ENCODE results near the gene MBD3.

MBD3 gene

GRCh38 chr19:1577090-1577928, 15.4 kb downstream of the MBD3 start:
- in situ Hi-C loops (cut with MboI; ENCODE audit: low pct_unique_long_range_greater_than_20kb, low sequenced_read_pairs) = no loop called here
- DNase-seq = no peak

GRCh38 chr19:1576242-1577089, 16.2 kb downstream of the MBD3 start:
- in situ Hi-C loops (cut with MboI; ENCODE audit: low pct_unique_long_range_greater_than_20kb, low sequenced_read_pairs) = no loop called here
- no peak for DNase-seq

GRCh38 chr19:1575323-1576241, 17.1 kb downstream of the MBD3 start:
- DNase-seq = no peak
- in situ Hi-C loops (cut with MboI; ENCODE audit: low pct_unique_long_range_greater_than_20kb, low sequenced_read_pairs) = no loop called here

- in situ Hi-C loops (cut with MboI; ENCODE audit: low pct_unique_long_range_greater_than_20kb, low sequenced_read_pairs) = no loop called here
- DNase-seq = no peak
Measured at GRCh38 chr19:1574354-1575136, 18.1 kb downstream of the MBD3 start.

- no peak for DNase-seq
- in situ Hi-C loops (cut with MboI; ENCODE audit: low pct_unique_long_range_greater_than_20kb, low sequenced_read_pairs) = no loop called here
Measured at GRCh38 chr19:1572795-1573194, 19.9 kb downstream of the MBD3 start.

- in situ Hi-C loops (cut with MboI; ENCODE audit: low pct_unique_long_range_greater_than_20kb, low sequenced_read_pairs) = no loop called here
- no peak for DNase-seq
Measured at GRCh38 chr19:1571358-1571757, 21.3 kb downstream of the MBD3 start.

GRCh38 chr19:1570836-1571235, 21.8 kb downstream of the MBD3 start:
- DNase-seq = no peak
- in situ Hi-C loops (cut with MboI; ENCODE audit: low pct_unique_long_range_greater_than_20kb, low sequenced_read_pairs) = no loop called here

- in situ Hi-C loops (cut with MboI; ENCODE audit: low pct_unique_long_range_greater_than_20kb, low sequenced_read_pairs) = no loop called here
- no peak for DNase-seq
Measured at GRCh38 chr19:1569997-1570396, 22.7 kb downstream of the MBD3 start.

GRCh38 chr19:1568320-1569019, 24.2 kb downstream of the MBD3 start, which contains the start of gene MEX3D:
MEX3D (minus strand) TSS chr19:1568325; CDS start chr19:1568058, 267 bp downstream.
- no peak for DNase-seq
- in situ Hi-C loops (cut with MboI; ENCODE audit: low pct_unique_long_range_greater_than_20kb, low sequenced_read_pairs) = no loop called here

- DNase-seq = no peak
- in situ Hi-C loops (cut with MboI; ENCODE audit: low pct_unique_long_range_greater_than_20kb, low sequenced_read_pairs) = no loop called here
Measured at GRCh38 chr19:1567848-1568227, 24.8 kb downstream of the MBD3 start.

GRCh38 chr19:1567116-1567847, 25.4 kb downstream of the MBD3 start:
- in situ Hi-C loops (cut with MboI; ENCODE audit: low pct_unique_long_range_greater_than_20kb, low sequenced_read_pairs) = no loop called here
- no peak for DNase-seq

- in situ Hi-C loops (cut with MboI; ENCODE audit: low pct_unique_long_range_greater_than_20kb, low sequenced_read_pairs) = no loop called here
- DNase-seq = no peak
Measured at GRCh38 chr19:1566392-1567115, 26.1 kb downstream of the MBD3 start.

- in situ Hi-C loops (cut with MboI; ENCODE audit: low pct_unique_long_range_greater_than_20kb, low sequenced_read_pairs) = no loop called here
- DNase-seq = no peak
Measured at GRCh38 chr19:1563251-1563650, 29.4 kb downstream of the MBD3 start.

GRCh38 chr19:1561236-1561842, 31.3 kb downstream of the MBD3 start:
- no peak for DNase-seq
- in situ Hi-C loops (cut with MboI; ENCODE audit: low pct_unique_long_range_greater_than_20kb, low sequenced_read_pairs) = no loop called here

GRCh38 chr19:1560286-1560882, 32.3 kb downstream of the MBD3 start:
- no peak for DNase-seq
- in situ Hi-C loops (cut with MboI; ENCODE audit: low pct_unique_long_range_greater_than_20kb, low sequenced_read_pairs) = no loop called here

GRCh38 chr19:1558552-1558951, 34.1 kb downstream of the MBD3 start:
- no peak for DNase-seq
- in situ Hi-C loops (cut with MboI; ENCODE audit: low pct_unique_long_range_greater_than_20kb, low sequenced_read_pairs) = no loop called here
